ENCODE data around the gene PLEKHA7. TPM values are rescaled to one million over a fixed set of nuclear protein-coding genes. Genes with fewer than 3 reads are reported as not detected.

Gene PLEKHA7
- total and polyA plus RNA-seq, 2 of the 8 experiments (the other 6 are each of a cell fraction or from before 2014, with no cell fraction given), result 11.4 to 25.6 TPM

- TF ChIP-seq FOSL1 (IDR thresholded peaks at IDR 0.05; ENCODE audit: insufficient read depth, low read depth, low read length), result no peak
- TF ChIP-seq, protein P1, sequence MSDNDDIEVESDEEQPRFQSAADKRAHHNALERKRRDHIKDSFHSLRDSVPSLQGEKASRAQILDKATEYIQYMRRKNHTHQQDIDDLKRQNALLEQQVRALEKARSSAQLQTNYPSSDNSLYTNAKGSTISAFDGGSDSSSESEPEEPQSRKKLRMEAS (IDR thresholded peaks at IDR 0.05), result 0 out of 2 replicates have a peak, but pooled peaks have one; percentile 18
Measured at GRCh38 chr11:16893456-16894066, 120.7 kb downstream of the PLEKHA7 start (continued).
